Loucy (cell line): ENCODE results near the gene FBXO31.

Experiments
- H2AFZ ChIP-seq: fragments of 200-600 bp; sonication (generic); 2 replicates; pipeline ENCODE4 v1.6.0; 2016; ENCODE audit warnings: antibody characterized with exemption, mild to moderate bottlenecking, low read length, moderate library complexity
- H3F3A ChIP-seq: fragments of 200-600 bp; 2 replicates; pipeline ENCODE4 v1.6.0; 2016; ENCODE audit warnings: antibody characterized with exemption, low read depth, mild to moderate bottlenecking
- H3K27me3 ChIP-seq: fragments of 200-600 bp; sonication (generic); 2 replicates; pipeline ENCODE4 v1.6.1; 2014; ENCODE audit warnings: low read length, mild to moderate bottlenecking; ENCODE audit not compliant: insufficient read depth, poor library complexity, severe bottlenecking
- H3K36me3 ChIP-seq: fragments of 200-600 bp; sonication (generic); 2 replicates; pipeline ENCODE4 v1.6.1; 2016; ENCODE audit warnings: low read length; ENCODE audit not compliant: insufficient read depth
- H3K4me1 ChIP-seq: fragments of 200-600 bp; sonication (generic); 2 replicates; pipeline ENCODE4 v1.5.1; 2014; ENCODE audit warnings: low read length, mild to moderate bottlenecking; ENCODE audit not compliant: insufficient read depth, poor library complexity, severe bottlenecking
- H3K4me2 ChIP-seq: fragments of 200-600 bp; sonication (generic); 2 replicates; pipeline ENCODE4 v1.6.0; 2014; ENCODE audit warnings: antibody characterized with exemption, low read length, low read depth, mild to moderate bottlenecking; ENCODE audit not compliant: poor library complexity, severe bottlenecking
- H3K4me3 ChIP-seq: fragments of 200-600 bp; sonication (generic); 2 replicates; pipeline ENCODE4 v1.5.1; 2014; ENCODE audit warnings: low read length, mild to moderate bottlenecking, mixed read lengths; ENCODE audit not compliant: poor library complexity, severe bottlenecking
- H3K79me2 ChIP-seq: fragments of 200-600 bp; sonication (generic); 2 replicates; pipeline ENCODE4 v1.6.1; 2014; ENCODE audit warnings: low read length; ENCODE audit not compliant: insufficient read depth
- H3K9ac ChIP-seq: fragments of 200-600 bp; sonication (generic); 2 replicates; pipeline ENCODE4 v1.6.0; 2014; ENCODE audit warnings: mild to moderate bottlenecking, low read depth, low read length, moderate library complexity; ENCODE audit not compliant: poor library complexity, severe bottlenecking
- H3K9me2 ChIP-seq: fragments of 200-600 bp; sonication (generic); replicated peaks from 2 replicates; pipeline ENCODE4 v1.6.1; 2016; ENCODE audit warnings: low read depth, low read length, mixed read lengths
- H3K9me3 ChIP-seq: fragments of 200-600 bp; sonication (generic); 2 replicates; pipeline ENCODE4 v1.6.1; 2014; ENCODE audit warnings: mild to moderate bottlenecking, antibody characterized with exemption, low read length, low read depth; ENCODE audit not compliant: insufficient read depth
- H4K20me1 ChIP-seq: fragments of 200-600 bp; sonication (generic); 2 replicates; pipeline ENCODE4 v1.6.0; 2014; ENCODE audit warnings: antibody characterized with exemption, low read length, mild to moderate bottlenecking; ENCODE audit not compliant: insufficient read depth, poor library complexity, severe bottlenecking
- EZH2phosphoT487 ChIP-seq: fragments of 200-600 bp; IDR thresholded peaks from 2 replicates; pipeline ENCODE4 v1.6.1; 2018; ENCODE audit warnings: antibody characterized with exemption, mild to moderate bottlenecking, moderate library complexity, borderline replicate concordance
- TF ChIP-seq, protein P1 (sequence below): fragments of 200-600 bp; sonication (generic); conservative IDR thresholded peaks from 2 replicates; pipeline ENCODE4 v1.5.1; 2014; ENCODE audit warnings: mild to moderate bottlenecking, antibody characterized with exemption, low read length

The FBXO31 gene

DNA sequence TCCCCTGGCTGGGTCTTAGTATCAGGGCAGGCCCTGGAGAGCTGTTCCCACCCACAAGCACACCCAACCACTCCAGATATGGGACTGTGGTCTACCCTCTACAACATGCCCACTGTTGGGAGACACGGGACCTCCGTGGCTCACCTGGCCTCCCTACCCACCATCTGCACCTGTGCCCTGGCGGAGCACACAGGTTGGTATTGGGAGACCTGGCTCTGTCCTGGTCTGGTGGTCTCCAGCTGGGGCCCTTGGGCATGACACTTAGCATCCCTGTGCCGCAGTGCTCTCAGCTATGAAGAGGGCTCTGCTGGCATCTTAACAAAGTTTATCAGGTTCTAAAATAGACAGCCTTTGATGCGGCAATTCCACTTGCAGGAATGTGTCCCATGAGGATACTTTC lies 72.2 kb downstream of the FBXO31 start:
- Histone ChIP-seq H3K9me2 (no peaks in the 10 kb centered on the region), H3K79me2 (no peaks in the 10 kb centered on the region), H3K9ac (no peak overlapping the region), H3K4me3 (no peak overlapping the region), H3K36me3 (no peaks in the 10 kb centered on the region), H3F3A (no peaks in the 10 kb centered on the region), H3K27me3 (no peaks in the 10 kb centered on the region), H3K4me1 (peaks cover 5% of the 10 kb centered on the region), H4K20me1 (no peaks in the 10 kb centered on the region), H2AFZ (no peak overlapping the region), H3K9me3 (no peaks in the 10 kb centered on the region), H3K4me2 (no peak overlapping the region)
- TF ChIP-seq EZH2phosphoT487: no peak
- TF ChIP-seq, protein P1, sequence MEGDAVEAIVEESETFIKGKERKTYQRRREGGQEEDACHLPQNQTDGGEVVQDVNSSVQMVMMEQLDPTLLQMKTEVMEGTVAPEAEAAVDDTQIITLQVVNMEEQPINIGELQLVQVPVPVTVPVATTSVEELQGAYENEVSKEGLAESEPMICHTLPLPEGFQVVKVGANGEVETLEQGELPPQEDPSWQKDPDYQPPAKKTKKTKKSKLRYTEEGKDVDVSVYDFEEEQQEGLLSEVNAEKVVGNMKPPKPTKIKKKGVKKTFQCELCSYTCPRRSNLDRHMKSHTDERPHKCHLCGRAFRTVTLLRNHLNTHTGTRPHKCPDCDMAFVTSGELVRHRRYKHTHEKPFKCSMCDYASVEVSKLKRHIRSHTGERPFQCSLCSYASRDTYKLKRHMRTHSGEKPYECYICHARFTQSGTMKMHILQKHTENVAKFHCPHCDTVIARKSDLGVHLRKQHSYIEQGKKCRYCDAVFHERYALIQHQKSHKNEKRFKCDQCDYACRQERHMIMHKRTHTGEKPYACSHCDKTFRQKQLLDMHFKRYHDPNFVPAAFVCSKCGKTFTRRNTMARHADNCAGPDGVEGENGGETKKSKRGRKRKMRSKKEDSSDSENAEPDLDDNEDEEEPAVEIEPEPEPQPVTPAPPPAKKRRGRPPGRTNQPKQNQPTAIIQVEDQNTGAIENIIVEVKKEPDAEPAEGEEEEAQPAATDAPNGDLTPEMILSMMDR: no peak

DNA sequence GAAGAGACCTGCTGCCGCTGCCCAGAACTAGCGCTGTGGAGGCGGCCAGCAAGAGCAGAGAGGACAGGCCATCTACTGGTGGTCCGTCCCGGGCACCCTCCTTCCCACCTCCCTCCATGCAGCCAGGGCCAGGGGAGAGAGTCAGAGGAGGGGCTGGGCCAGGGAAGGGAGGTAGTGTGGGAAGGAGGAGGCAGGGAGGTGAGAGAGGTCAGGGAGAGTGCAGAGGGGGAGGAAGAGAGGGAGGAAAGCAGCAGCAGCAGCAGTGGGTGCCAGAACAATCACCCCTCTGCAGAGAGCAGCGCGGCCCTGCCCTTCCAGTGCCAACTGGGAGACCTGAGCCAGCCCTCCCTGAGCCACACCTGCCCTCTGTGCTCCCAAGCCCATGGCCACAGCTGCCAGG lies 73.0 kb downstream of the FBXO31 start:
- H3K79me2 ChIP-seq: no peaks in the 10 kb centered on the region

DNA sequence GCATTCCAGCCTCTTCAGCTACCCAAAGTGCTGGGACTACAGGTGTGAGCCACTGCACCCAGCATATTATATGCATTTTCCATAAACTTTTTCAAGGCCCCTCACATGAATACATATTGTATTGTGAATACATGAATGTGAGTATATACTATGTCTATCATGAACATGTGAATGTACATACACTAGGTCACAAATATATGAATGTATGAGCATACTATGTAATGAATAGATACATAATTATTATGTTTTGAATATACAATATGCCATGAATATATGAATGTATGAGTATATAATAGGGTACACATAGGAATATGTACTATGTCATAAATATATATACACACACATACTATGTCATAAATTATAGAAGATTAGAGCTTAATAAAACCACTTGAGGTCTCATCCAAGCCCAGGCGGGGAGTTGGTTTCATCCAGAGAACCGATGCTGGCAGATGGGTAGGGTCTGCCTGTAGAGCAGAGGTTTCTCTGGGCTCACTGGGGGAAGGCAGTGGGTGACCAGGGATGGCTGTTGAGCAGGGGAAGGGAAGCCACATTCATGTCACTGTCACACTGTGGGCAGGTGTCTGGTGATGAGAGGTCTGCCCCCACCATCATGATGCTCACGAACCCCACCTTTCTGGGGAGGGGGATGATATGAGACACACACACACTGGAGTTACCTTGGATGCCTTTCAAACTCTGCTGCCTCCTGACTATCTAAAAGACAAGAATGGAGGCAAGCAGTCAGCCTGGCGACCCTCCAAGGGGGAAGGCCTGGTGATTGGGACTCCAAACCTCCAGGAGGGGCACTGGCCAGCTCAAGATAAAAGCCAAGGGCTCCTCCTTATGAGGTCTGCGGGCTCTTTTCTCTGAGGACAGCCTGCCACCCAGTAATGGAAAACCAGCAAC lies 73.7 kb downstream of the FBXO31 start:
- no peaks in the 10 kb centered on the region for H3K36me3 ChIP-seq
- H3K79me2 ChIP-seq: no peaks in the 10 kb centered on the region
- H3K4me2 ChIP-seq: no peak overlapping the region
- no peaks in the 10 kb centered on the region for H3K9me3 ChIP-seq
- H3K4me3 ChIP-seq: no peak overlapping the region
- H3K27me3 ChIP-seq: no peaks in the 10 kb centered on the region
- no peak overlapping the region for H3K9ac ChIP-seq
- H3F3A ChIP-seq: no peaks in the 10 kb centered on the region
- H3K4me1 ChIP-seq: no peaks in the 10 kb centered on the region
- TF ChIP-seq, protein P1: no peak
- no peak for TF ChIP-seq EZH2phosphoT487
- no peaks in the 10 kb centered on the region for H3K9me2 ChIP-seq
- no peak overlapping the region for H2AFZ ChIP-seq
- no peaks in the 10 kb centered on the region for H4K20me1 ChIP-seq

More for the DNA sequence above, 73.0 kb downstream of the FBXO31 start:
- Histone ChIP-seq H4K20me1 (no peaks in the 10 kb centered on the region), H2AFZ (no peak overlapping the region), H3K9me2 (no peaks in the 10 kb centered on the region), H3K9ac (no peak overlapping the region), H3F3A (no peaks in the 10 kb centered on the region), H3K36me3 (no peaks in the 10 kb centered on the region), H3K4me3 (no peak overlapping the region), H3K4me2 (no peak overlapping the region), H3K9me3 (no peaks in the 10 kb centered on the region), H3K27me3 (no peaks in the 10 kb centered on the region), H3K4me1 (no peaks in the 10 kb centered on the region)
- no peak for TF ChIP-seq EZH2phosphoT487
- TF ChIP-seq, protein P1: no peak
